HG03196 (cell line): ENCODE measurements around the gene OR51F1.
"Not testable (repeated sequence)": the region's sequence is repeated elsewhere in the genome, so short reads cannot be mapped to it uniquely, and the experiment has no call there.

Experiments used
- ATAC-seq: cut with Tn5 transposase; IDR thresholded peaks from one replicate; pipeline ENCODE4 v1.9.1; 2021; ENCODE audit not compliant: unreplicated experiment

OR51F1 gene, protein sequence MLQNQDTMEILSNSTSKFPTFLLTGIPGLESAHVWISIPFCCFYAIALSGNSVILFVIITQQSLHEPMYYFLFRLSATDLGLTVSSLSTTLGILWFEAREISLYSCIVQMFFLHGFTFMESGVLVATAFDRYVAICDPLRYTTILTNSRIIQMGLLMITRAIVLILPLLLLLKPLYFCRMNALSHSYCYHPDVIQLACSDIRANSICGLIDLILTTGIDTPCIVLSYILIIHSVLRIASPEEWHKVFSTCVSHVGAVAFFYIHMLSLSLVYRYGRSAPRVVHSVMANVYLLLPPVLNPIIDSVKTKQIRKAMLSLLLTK

DNA sequence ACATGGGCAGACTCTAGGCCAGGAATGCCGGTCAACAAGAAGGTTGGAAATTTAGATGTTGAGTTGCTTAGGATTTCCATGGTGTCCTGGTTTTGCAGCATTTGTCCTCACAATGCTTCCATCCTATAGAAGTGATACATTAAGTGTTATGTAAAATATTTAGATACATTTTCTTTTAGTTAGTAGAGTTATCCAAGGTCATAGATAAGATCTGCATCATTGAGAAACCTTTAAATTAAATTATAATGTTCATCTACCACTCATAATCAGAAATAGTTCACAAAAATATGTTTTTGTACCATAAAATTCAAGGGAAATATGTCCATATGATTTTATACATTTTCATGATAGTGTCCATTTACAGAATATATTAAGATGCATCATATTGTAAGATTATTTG, at the start of gene OR51F1:
Gene OR51F1, minus strand, starts transcription at position 101 of the 400 bp plus-strand sequence. Its CDS starts 0 bp downstream, at position 101.
- no peak for ATAC-seq

DNA sequence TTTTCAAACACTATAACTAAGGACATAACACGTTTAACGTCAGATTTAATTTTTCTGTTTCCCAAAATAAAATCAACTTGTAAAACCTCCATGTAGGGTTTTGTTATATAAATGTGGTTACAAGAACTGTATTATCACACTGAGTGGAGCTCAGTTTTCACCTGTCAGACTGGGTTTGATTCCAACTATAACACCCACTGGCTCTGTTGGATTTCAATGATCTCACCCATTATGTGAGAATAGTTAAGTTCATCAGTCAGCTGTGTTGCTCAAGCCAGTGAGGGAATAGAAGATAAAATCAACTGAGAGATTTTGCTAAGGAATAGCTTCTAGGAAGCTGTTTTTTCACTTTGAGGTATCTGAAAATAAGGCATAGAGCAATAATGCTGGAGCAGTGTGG, 39.5 kb upstream of the OR51F1 start:
- no peak for ATAC-seq

DNA sequence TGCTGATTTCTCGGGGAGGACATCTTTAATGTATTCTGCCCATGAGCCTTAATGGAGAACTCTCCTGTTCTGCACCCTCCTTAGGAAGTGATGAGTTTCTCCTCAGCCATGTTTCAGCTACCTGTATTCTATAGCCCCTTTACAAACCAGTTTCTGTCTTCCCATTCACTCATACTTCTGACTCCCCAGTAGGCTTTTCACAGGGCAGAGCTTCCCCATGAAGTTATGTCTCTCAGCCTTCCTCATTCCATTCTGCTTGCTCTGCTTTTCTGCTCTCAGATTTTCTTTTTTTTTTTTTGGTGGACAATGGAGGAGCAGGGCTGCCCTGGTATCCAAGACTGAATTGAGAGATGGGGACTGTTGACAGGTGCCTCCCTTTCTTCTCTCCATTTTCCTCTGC, 38.7 kb upstream of the OR51F1 start:
- no peak for ATAC-seq

DNA sequence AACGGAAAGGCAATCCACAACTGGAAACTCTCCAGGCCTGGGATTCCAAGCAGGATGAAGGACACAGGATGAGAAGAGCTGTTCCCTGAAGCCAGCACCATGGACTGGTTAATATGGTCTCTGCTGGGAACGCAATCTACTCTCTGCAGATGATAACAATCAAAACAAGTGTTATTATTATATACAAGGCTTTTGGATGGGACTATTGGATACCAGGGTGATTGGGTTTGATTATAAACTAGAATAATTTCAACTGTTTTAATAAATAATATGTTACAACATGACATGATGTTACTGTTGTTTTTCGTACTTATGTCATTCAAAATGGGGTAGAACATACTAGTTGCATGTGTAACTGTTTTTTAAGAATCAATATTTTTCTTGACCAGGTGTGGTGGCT, 34.5 kb upstream of the OR51F1 start, which contains the start of gene OR52R1:
Gene OR52R1, minus strand, starts transcription at position 101 of the 400 bp plus-strand sequence. Its CDS starts 0 bp downstream, at position 101.
- no peak for ATAC-seq

DNA sequence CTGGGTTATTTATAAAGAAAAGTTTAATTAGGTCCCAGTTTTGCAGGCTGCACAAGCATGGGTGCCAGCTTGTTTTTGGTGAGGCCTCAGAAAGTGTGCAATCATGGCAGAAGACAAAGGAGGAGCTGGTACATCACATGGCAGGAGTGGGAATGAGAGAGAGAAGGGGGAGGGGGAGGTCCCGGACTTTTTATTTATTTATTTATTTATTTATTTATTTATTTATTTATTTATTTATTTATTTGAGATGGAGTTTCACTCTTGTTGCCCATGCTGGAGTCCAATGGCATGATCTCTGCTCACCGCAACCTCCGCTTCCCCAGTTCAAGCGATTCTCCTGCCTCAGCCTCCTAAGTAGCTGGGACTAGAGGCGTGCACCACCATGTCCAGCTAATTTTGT, 31.6 kb upstream of the OR51F1 start:
- not testable (repeated sequence) for ATAC-seq

DNA sequence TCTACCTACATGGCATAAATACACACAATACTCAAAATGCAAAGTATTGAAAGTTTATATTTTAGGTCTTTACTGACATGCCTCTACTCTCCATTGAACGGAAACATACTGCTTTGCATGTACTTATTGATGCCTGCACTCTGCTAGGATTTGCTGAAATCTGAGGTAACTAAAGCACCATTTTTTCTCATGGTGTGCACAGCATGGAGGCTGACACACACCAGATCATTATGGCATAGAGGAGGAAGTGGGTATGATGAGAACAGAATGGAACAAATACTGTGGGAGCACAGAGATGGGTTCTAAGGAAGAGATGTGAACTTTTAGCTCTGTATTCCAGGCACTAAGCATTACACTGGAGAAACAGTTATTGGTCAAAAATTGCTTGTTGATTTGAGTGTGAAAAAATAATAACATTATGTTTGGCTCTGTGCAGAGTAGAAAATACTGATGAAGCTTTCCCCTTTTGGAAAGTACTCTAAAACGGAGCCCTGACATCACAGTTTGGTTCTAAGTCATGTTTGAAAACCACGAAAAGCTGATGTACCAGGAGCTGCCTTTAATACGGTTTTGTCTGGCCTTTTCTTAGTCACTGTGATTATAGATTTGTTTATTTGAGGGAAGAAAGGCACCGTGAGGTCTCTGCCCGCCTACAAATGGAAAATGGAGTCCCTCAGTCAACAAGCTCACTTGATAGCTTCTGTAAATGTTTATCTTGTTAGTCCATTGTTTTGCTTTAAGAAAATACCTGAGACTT, 28.9 kb upstream of the OR51F1 start:
- ATAC-seq: no peak

DNA sequence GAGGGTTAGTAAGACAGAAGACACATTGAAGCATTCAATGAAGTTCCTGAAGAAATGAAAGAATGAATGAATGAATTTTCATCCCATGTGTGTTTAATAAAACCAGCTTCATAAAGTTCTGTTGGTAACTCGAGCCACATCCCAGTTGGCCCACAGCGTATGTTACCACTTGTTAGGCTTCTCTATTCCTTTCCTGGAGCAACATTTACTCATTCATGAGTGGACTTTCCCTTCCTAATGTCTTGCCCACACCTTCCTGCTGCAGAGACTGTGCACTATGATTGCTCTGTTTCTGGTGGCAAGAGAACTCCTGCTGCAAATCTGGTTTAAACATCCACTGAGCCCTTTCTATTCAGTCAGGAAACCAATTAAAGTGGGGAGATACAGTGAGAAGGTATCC, 27.5 kb upstream of the OR51F1 start:
- no peak for ATAC-seq

DNA sequence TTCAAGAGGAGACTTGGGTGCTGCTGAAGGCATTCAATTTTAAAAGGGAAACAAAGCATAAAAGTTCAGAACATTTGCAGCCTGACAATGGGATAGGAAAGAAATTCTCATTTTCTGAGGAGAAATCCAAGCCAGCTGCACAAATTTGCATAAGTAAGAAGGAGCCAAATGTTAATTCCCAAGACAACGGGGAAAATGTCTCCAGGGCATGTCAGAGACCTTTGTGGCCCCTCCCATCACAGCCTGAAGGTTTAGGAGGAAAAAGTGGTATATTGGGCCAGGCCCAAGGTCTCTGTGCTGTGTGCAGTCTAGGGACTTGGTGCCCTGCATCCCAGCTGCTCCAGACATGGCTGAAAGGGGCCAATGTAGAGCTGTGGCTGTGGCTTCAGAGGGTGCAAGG, 12.7 kb upstream of the OR51F1 start:
- ATAC-seq: no peak

DNA sequence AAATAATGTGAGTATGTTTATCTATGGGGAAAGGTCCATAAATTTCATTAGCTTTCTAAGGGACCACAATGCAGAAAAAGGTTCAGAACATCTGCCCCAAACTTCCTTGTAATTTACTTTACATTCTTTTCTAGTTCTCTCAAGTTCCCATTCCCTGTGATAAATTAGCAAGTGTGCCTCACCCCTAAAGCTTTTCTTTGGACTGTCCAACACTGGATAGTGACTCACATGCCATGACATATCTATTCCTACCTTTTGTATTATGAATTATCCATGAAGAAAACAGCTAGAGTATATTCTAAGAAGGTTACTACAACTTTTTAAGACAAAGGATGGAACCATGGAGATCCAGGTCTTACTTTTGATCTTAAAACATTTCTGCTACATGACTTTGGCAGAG, 1.6 kb downstream of the OR51F1 start:
- ATAC-seq: no peak

DNA sequence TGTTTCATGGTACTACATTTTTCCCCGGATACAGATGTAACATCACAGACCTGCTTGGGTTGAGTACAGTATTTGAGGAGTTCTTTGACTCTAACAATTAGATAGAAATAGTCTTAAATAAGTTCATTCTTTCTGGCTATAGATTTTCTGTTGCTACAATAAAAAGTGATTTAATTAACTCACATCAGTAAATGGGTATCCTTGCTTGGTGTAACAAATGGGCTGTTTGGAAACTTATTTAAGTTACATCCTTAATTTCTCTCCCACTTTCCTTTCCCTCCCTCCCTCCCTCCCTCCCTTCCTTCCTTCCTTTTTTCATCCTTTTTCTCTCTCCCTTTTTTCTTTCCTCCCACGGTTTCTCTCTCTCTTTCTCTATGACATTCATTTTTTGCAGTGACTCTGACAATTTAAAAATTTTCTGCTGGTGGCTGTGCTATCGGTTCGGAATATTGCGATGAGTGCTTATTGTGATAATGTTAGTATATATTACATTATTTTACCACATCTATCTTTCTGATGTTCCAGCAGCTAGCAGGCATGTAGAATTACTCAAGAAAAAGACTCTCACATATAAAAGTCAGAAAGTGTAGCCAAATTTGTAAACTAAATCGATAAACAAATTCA, 3.2 kb downstream of the OR51F1 start:
- ATAC-seq: no peak

DNA sequence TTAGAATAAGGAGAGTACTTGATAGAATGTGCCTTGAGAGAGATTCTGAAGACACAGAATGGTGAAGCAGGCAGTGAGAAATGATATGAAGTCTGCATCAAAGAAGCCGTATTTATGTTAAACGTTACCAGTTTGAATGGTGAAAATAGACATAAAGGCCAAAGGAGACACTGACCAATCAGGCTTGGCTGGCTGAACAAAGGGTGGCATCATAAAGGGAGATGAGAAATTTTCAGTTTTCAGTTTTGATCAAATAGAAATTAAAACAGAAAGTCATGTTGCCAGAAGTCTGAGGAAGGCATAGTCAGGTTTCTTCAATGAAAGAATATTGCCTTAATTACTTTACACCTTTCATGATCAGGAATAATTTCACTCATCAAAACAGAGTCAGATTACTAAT, 6.6 kb downstream of the OR51F1 start:
- peak; percentile 90 for ATAC-seq

DNA sequence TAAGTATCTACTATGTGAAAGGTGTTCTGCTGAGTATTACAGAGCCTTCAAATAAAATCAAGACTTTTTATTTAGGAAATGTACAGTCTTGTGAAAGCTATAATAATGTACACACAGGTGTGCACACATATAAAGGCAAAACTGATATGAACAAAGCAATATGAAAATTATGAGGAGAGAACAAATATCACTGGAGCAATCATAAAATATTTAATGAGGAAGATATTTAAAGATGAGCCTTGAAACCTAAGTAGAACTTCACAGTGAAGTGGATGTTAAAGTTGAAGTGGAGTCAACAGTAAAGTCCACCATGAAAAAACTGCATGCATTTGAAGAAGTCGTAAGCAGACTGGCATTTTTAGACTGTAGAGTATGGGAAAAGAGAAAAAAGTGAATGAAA, 18.5 kb downstream of the OR51F1 start:
- ATAC-seq: no peak

DNA sequence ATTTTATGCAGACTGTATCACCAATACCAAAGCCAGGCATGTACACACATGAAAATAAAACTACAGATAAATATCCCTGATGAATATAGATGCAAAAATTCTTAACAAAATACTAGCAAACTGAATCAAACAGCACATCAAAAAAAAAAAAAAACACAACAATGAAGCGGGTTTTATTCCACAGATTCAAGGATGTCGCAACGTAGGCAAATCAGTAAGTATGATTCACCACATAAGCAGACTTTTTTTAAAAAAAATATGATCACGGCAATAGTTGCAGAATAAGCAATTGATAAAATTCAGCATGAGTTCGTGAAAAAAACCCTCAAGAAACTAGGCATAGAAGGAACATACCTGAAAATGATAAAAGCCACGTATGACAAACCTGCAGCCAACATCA, 21.3 kb downstream of the OR51F1 start:
- no peak for ATAC-seq

DNA sequence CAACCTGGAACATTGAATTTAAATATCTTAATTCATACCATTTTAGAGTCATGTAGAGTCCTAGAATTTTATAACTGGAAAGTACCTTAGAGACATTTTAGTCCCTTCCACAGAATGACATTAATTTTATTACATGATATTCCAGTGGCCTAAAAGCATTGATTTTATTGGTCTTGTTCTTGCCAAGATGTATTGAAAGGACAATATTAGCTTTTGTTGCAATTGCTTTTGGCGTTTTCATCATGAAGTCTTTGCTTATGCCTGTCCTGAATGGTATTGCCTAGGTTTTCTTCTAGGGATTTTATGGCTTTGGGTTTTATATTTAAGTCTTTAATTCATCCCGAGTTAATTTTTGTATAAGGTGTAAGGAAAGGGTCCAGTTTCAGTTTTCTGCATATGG, 29.0 kb downstream of the OR51F1 start:
- ATAC-seq: no peak

DNA sequence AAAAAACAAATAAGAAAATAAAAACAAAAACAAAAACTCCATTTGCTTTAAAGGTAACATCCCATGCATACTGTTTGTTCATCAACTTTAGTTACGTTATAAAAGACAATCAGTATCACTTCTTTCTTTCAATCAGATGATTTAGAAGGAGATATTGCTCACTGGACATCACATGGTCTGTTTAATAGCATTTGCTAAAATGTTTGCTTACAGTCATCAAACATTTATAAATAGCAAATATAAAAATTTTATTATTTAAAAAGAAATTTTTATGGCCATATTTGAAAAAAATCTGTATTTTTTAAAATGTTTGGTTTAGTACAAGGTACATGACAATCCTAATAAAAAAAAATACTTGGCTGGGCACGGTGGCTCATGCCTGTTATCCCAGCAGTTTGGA, 42.6 kb downstream of the OR51F1 start:
- no peak for ATAC-seq

DNA sequence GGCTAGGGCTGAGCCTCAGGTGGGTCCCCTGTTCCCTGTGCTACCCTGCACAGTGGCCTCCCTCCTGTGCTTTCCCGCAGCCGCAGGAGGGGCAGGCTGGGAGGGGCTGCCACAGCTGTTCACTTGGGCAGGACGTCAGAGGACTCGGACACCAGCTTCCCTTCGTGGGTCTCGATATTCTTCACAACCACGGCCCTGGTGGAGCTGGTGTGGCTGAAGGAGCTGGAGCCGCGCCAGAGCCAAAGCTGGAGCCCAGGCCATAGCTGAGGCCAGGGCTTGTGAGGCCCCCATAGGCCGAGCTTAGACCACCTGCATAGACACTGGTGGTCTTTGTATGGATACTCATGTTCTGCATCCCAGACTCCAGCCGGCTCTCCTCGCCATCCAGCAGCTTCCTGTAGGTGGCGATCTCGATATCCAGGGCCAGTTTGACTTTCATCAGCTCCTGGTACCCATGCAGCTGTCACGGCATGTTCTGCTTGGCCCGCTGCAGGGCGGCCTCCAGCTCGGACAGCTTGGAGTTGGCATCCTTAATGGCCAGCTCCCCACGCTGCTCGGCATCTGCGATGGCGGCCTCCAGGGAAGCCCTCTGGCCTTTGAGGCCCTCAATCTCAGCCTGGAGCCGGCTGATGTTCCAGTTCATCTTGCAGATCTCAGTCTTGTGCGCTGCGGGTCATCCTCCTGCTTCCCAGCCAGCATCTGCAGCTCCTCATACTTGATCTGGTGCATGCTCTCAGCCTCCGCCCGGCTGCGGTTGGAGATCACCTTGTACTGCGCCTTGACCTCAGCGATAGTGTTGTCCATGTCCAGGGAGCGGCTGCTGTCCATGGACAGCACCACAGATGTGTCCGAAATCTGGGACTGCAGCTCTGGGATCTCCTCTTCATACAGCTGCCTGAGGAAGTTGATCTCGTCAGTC, 46.9 kb downstream of the OR51F1 start:
- not testable (repeated sequence) for ATAC-seq
